SH-SY5Y (cell line): Measurements from ENCODE around the gene SSTR5.

Experiments used
- GATA2 ChIP-seq: IDR thresholded peaks from 2 replicates; pipeline ENCODE4 v1.6.1; 2011; ENCODE audit warnings: mild to moderate bottlenecking, low read depth, low read length
- GATA3 ChIP-seq: IDR thresholded peaks from 2 replicates; pipeline ENCODE4 v1.6.1; 2011; ENCODE audit warnings: low read depth, mild to moderate bottlenecking, low read length, moderate library complexity

- no peak for TF ChIP-seq GATA3
- no peak for TF ChIP-seq GATA2
Observed at GRCh38 chr16:1113489-1113888, 40.9 kb downstream of the SSTR5 start.
